HL-60 (cell line): ENCODE measurements around the gene ORMDL1.

Experiments
- DNase-seq, 2 experiments: peaks; one replicate each; pipeline ENCODE4 v3.0.0-alpha.2; 2010 to 2020; ENCODE audit warnings: low read depth in 1 of 2, low spot score in 1 of 2
- H3K27ac ChIP-seq: fragments of 250-450 bp; sonication (Bioruptor Pico); replicated peaks from 2 replicates; pipeline ENCODE4 v1.5.1; 2020; ENCODE audit warnings: mild to moderate bottlenecking, moderate library complexity
- H3K27me3 ChIP-seq: fragments of 250-450 bp; sonication (Bioruptor Pico); 2 replicates; pipeline ENCODE4 v1.5.1; 2021; ENCODE audit warnings: mild to moderate bottlenecking, moderate library complexity; ENCODE audit not compliant: insufficient read depth, poor library complexity, severe bottlenecking
- H3K4me3 ChIP-seq: replicated peaks from 2 replicates; pipeline ENCODE4 v1.5.1; 2011; ENCODE audit warnings: mild to moderate bottlenecking, control low read depth, low read length; ENCODE audit not compliant: insufficient read depth
- CTCF ChIP-seq: IDR thresholded peaks from one replicate; pipeline ENCODE4 v1.5.1; 2011; ENCODE audit warnings: low read length, control low read depth, inconsistent platforms; ENCODE audit not compliant: insufficient read depth
- GABPA ChIP-seq: IDR thresholded peaks from 2 replicates; pipeline ENCODE4 v1.6.1; 2012; ENCODE audit warnings: low read depth
- POLR2AphosphoS5 ChIP-seq: IDR thresholded peaks from 2 replicates; pipeline ENCODE4 v1.6.1; 2012; ENCODE audit warnings: low read depth
- REST ChIP-seq: IDR thresholded peaks from 2 replicates; pipeline ENCODE4 v1.6.1; 2012; ENCODE audit warnings: low read depth; ENCODE audit not compliant: insufficient replicate concordance
- SPI1 ChIP-seq: IDR thresholded peaks from 2 replicates; pipeline ENCODE4 v1.6.1; 2012; ENCODE audit warnings: low read depth, mild to moderate bottlenecking, borderline replicate concordance

The ORMDL1 gene

GRCh38 chr2:189723192-189723591, 60.9 kb downstream of the ORMDL1 start:
- TF ChIP-seq SPI1 (no peak), POLR2AphosphoS5 (no peak), GABPA (no peak), REST (no peak), CTCF (no peak)
- H3K27me3 ChIP-seq, result no peaks in the 10 kb centered on the region
- no peak overlapping the region for H3K27ac ChIP-seq
- H3K4me3 ChIP-seq, result no peak overlapping the region
- DNase-seq, result no peak
